ENCODE measurements around the gene UNC5C.

Gene UNC5C

GRCh38 chr4:95394752-95395306 lies 153.9 kb downstream of the UNC5C start:
- DNase-seq (ENCODE audit: low read depth): no peak

DNA sequence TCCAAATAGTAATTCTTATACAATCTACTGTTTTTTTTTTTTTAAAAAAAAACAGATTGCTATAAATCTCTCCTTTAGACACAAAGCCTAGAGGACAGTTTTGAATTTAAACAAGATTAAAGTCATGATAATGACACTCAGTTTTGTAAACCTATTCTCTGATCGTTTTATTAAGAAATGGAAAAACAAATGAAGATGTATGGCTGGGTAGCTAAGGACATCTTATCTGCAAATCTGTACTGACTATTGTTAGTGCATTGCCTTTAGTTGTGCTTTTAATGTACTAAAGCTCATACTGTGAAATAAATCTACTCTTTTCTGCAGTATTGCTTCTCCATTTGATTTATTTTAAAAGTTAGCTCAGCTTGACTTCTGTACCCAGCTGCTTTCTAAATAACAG lies 155.0 kb downstream of the UNC5C start:
- DNase-seq (ENCODE audit: low read depth): no peak

DNA sequence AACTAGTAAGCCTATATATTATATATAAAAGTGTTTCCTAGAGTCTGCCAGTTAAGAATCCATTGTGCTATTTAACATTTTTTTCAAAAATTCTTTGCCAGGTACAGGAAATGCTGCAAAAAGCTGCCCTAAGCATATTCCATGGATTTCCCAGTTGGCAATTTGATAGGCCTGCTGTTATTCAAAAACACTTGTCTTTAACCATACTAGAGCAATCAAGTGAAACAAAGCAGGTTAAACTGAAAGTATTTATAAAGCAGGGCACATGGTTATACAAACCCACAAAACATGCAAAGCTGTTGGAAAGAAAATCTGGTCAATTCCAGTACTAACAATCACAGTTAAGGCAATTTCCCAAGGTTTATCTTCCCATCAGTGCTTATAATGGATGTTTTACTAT lies 159.9 kb downstream of the UNC5C start:
- no peak for DNase-seq (ENCODE audit: low read depth)

GRCh38 chr4:95387719-95388118 lies 161.1 kb downstream of the UNC5C start:
- DNase-seq (ENCODE audit: low read depth): no peak

- no peak for DNase-seq (ENCODE audit: low read depth)
Observed at GRCh38 chr4:95386410-95386809, 162.4 kb downstream of the UNC5C start.

- no peak for DNase-seq (ENCODE audit: low read depth)
Observed at GRCh38 chr4:95381843-95382580, 166.8 kb downstream of the UNC5C start.

DNA sequence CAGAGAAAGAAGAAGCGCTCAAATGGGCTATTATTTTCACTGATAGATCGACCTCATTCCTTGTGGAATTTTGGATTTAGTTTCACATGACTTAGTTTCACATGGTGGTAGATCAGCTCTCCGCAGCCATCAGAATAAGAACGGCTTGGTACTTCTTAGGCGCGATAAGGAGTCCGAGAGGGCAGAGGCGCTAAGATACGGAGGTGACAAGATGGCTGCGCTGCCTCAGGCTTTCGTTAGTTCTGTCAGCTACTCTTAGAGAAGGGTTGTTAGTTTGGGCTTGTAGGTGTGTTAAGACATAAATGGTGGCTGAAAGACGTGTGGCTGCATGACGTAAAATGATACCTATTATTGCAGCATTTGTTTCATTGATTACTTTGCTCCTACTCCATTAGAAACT lies 169.1 kb downstream of the UNC5C start:
- DNase-seq (ENCODE audit: low read depth): no peak

DNA sequence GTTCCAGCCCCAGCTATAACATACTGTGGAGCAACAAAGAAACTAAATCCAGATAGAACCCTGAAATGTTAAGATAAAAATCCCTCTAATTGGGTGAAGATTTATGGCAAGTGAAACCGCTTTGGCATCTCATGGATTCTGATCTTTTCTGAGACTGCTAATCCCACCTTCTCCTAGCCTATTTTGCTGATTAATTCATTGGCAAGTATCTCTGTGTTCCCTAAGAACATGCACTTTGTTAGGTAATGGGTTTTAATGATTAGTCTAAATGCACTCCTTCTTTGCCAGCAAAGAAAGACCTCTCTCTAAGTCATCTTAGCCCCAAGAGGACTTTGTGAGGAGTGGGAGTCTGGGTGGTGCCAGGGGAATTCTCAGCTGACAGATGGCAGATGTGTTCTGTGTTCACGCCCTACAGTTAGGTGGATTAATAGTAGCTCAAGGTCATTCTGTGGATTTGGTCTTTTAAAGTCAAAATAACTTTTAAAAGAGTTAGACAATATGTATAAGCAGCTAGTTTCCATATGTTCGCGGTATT lies 171.3 kb downstream of the UNC5C start:
- no peak for DNase-seq (ENCODE audit: low read depth)

DNA sequence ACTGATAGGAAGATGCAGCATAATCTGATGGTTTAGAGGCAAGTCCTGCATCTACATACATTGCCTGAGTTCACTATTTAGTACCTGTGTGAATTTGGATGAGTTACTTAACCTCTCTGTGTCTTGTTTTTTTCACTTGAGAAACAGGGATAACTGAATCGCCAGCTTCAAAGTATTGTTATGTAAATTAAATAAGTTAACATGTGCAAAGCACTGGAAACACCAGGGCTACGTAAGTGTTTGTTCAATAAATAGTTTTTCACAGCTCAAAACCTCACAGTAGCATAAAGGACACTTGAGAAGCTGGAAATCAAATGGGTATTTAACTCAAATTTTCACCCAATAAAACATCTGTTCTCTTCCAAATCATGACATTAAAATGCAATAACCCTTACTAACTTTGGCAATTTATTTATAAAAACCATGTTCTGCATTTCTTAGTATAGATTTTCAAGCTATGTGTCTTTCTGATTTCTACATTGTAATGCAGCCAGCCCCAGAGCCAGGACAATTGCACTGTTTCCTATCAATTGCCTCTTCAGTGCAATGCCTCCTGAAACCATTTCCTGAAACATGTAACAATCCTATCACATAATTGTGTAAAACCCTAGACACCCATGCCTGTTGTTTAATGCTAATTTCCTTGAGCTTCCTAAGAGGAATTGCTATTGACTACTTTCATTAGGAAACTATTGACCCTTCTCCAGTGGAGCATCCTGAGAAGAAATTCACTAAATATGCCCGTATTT lies 177.1 kb downstream of the UNC5C start:
- no peak for DNase-seq (ENCODE audit: low read depth)

GRCh38 chr4:95367824-95368223 lies 180.9 kb downstream of the UNC5C start:
- no peak for DNase-seq (ENCODE audit: low read depth)

- no peak for DNase-seq (ENCODE audit: low read depth)
Observed at GRCh38 chr4:95363966-95364365, 184.8 kb downstream of the UNC5C start.

DNA sequence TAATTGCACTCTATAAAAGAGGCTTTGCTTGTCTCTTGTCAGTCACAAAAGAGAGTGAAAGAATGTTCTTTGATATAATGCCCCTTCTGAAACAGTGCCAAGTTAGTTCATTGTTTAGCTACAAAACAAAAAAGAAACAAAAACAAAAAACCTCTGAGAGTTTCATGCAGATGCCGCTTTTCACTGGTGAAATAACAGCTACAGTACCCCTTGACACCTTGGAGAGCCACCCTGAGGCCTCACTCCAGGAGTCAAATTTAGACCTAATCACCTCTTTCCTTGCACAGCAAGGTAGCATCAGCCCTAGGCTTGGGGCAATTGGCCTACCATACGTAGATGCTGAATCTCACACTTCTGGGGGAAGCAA lies 185.2 kb downstream of the UNC5C start:
- DNase-seq (ENCODE audit: low read depth): no peak

DNA sequence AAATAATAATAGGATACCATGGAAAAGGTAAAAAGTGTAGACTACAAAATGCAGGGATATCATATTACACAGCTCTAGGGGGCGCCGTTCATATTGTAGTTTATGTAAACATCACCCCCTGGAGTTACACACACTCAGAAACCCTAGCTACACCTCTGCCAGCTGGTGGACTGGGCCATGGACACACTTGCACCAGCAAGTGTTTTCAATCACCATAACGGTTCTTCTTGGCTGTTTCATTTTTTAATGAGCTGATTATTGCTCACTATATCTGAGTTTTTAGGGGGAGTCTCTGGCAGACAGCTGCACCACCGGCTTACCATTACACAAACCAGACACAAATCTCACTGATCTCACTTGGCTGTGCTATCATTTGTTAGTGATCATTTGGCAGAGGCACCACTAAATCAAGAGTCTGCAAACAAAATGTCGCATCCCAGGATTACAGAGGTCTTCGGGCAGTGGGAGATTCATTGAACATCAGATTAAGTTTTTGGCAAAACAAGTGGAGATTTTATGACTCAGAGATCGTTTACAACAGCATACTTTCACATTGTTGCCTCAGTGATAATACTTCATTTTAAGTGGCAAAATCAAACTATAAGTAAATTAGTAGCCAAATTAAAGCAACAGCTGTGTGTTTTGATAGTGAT lies 185.7 kb downstream of the UNC5C start:
- no peak for DNase-seq (ENCODE audit: low read depth)

DNA sequence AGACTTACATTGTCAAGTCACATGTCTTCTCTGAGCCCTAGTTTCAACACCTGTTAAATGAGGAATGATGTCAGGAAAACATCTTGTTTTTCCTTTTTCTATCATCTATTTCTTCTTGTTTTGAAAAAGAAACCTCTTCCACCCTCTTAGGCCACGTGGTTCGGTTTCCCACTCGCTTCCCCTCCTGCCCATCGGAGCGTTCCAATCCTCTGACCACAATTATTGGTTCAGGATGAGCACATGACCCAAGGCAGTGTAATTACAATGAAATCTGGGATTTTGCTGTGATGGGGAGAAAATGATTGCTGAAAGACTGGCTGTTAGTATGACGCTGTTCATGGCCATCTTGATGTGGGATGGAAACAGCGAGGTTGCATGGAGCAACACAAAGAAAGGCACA lies 186.7 kb downstream of the UNC5C start:
- DNase-seq (ENCODE audit: low read depth): no peak

DNA sequence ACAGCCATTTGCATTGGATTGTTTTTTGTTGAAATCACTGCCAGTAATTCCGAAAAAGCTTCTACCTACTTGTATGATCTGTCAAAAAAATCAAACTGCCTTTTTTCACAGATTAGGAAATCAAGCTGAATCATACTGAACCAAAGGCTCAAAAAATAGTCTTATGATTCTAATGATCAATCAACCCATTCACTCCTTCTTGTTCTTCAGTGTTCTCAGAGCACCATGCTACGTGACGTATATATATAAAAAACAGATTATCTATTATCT lies 187.1 kb downstream of the UNC5C start:
- no peak for DNase-seq (ENCODE audit: low read depth)

DNA sequence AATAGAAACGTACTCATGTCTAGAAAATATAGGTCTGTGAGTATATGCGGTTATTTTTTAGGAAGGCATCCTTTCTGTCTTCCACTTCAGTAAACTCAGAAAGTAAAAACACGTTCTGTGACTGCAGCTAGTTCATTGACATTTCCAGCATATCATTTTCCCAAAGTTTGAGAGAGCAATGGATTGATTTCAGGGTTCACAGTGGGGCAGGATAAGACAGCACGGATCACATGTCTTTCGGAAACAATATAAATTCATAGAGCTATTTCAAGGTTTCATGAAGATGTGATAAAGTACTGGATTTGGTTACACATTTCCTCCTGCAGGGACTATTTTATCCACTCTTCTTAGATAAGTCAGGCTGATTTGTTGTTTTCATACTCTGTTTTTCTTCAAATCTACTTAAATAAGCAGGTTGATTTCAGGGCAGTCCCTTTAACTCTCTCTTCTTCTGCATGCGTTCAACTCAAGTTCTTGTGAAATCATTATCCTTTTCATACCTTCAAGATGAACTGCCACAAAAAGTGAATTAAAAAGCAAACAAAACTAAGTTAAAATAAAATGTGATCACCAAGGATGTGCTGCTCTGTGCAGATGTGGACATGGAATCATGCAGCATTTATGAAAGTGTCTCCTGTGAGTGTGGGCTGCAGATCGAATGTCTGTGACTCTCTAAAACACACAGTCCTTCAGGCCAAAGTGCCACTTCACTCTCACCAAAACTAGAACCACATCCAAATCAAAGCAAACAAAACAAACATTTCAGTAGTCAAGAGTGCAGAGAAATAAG lies 187.7 kb downstream of the UNC5C start:
- no peak for DNase-seq (ENCODE audit: low read depth)

- DNase-seq (ENCODE audit: low read depth): no peak
Observed at GRCh38 chr4:95360256-95360903, 188.4 kb downstream of the UNC5C start.

- no peak for DNase-seq (ENCODE audit: low read depth)
Observed at GRCh38 chr4:95358421-95358820, 190.4 kb downstream of the UNC5C start.

DNA sequence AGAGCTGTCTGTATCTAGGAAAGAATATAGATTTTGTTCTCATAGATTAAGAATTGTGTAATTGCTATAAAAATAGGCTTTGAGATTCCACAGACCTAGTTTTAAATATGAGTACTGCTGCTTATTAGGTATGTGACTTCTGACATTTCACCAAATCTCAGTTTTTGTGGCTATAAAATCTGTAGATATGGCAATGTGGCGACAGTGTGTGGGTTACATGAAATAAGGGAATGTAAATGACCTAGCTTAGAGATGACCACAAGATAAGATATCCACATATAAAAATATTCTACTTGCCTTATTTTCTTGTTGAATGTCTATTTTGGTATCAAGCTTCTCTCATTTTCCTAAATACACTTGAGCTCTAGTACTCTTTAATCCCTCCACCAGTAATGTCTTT lies 193.8 kb downstream of the UNC5C start:
- DNase-seq (ENCODE audit: low read depth): no peak

DNA sequence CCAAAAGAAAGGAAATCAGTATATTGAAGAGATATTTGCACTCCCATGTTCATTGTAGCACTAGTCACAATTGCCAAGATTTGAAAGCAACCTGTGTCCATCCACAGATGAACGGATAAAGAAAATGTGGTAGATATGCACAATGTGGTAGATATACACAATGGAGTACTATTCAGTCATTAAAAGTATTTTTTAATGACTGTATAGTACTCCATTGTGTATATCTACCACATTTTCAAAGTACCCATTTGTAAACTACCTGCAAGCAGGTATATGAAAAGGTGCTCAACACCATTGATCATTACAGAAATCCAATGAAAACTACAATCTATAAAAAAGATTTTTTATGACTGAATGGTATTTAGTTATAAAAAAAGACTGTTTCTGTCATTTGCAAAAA lies 200.4 kb downstream of the UNC5C start:
- DNase-seq (ENCODE audit: low read depth): no peak

DNA sequence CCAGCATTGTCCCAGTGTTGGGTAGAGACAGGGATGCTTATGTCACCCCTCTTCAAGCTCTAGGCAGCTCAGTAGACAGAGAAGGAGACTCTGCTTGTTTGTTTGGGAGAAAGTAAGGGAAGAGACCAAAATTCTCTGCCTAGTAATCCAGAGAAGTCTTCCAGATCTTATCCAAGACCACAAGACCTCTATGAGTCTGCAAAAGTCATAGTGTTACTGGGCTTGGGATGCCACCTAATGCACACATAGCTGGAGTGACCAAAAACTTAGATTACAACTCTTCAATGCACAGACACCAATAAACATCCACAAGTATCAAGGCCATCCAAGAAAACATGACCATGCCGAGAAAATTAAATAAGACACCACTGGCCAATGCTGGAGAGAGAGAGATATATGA lies 205.5 kb downstream of the UNC5C start:
- DNase-seq (ENCODE audit: low read depth): no peak

GRCh38 chr4:95340191-95340590 lies 208.6 kb downstream of the UNC5C start:
- DNase-seq (ENCODE audit: low read depth): no peak
